Left cardiac atrium (tissue), 4 donors: ENCODE data around the gene SECTM1. TPM values are rescaled to one million over a fixed set of nuclear protein-coding genes. Genes with fewer than 3 reads are reported as not detected.
"Not testable (repeated sequence)": the region's sequence is repeated elsewhere in the genome, so short reads cannot be mapped to it uniquely, and the experiment has no call there.

ENCODE experiments used
- ATAC-seq, 2 donors: fragments of 200-7000 bp; cut with Tn5 transposase; one replicate each; pipeline ENCODE4 v1.9.1; 2020; ENCODE audit warnings: mild to moderate bottlenecking in 2 of 2, moderate library complexity in 2 of 2
- DNase-seq: peaks from one replicate; pipeline ENCODE4 v3.0.0-alpha.2; 2020
- intact Hi-C, 2 donors: fragments of 100-400 bp; cut with DNase I; formaldehyde crosslinking; loops; one replicate each; pipeline versions ENCODE4 v1.14.1 to v1.15.1; 2022 to 2023
- total RNA-seq, 2 donors: library from RNA; stranded (reverse); fragmentation: NEBNext Ultra II Directional; extraction: Animal tissue kit (Norgen Biotek cat#: 25700); gene quantifications; one replicate each; pipeline ENCODE4 v1.2.1, GENCODE V29; 2021
- donor health status: DM: no; HTN: yes; CAD: no.
- donor health status: DM: no; HTN: yes; CAD: no; lungs with severe emphysema.
- donor health status: DM: yes; HTN: yes; CAD: no.
- donor health status: Dilated cardiomyopathy.

SECTM1 gene
- total RNA-seq, 2 donors from 2014 or later: 6.6 to 12.6 TPM

GRCh38 chr17:82351713-82352488 lies 18.3 kb upstream of the SECTM1 start:
- ATAC-seq (peak; percentile 80 to 81), DNase-seq (peak; percentile 85)
- intact Hi-C loops: loop anchor here (2.0 to 10.0 kb wide), 4 partner anchors 63 to 423 kb away; no protein-coding TSS in a partner anchor

GRCh38 chr17:82351254-82351712 lies 17.7 kb upstream of the SECTM1 start:
- intact Hi-C loops: loop anchor here (5.0 to 10.0 kb wide), 3 partner anchors 204 to 424 kb away; no protein-coding TSS in a partner anchor
- ATAC-seq (peak; percentile 9 to 28), DNase-seq (peak; percentile 20)

- intact Hi-C loops: loop anchor here (5.0 to 10.0 kb wide), 3 partner anchors 204 to 424 kb away; no protein-coding TSS in a partner anchor
- peak; percentile 24 for DNase-seq
- no peak for ATAC-seq
These were observed 16.8 kb upstream of the SECTM1 start for GRCh38 chr17:82350182-82351030.

GRCh38 chr17:82349287-82349701 lies 15.7 kb upstream of the SECTM1 start:
- ATAC-seq: peak in 1 of 2 donors; percentile 9
- no peak for DNase-seq
- intact Hi-C loops: no loop called here

GRCh38 chr17:82348866-82349265 lies 15.3 kb upstream of the SECTM1 start:
- intact Hi-C loops: no loop called here

GRCh38 chr17:82348434-82348833 lies 14.9 kb upstream of the SECTM1 start:
- intact Hi-C loops: no loop called here
- ATAC-seq: no peak
- no peak for DNase-seq

More at GRCh38 chr17:82348866-82349265, 15.3 kb upstream of the SECTM1 start:
- DNase-seq (no peak), ATAC-seq (no peak)

- intact Hi-C loops, DNase-seq, ATAC-seq: not testable (repeated sequence)
These were observed 14.4 kb upstream of the SECTM1 start for GRCh38 chr17:82347994-82348393.

- DNase-seq (no peak), ATAC-seq (no peak)
- intact Hi-C loops: no loop called here
These were observed 13.1 kb upstream of the SECTM1 start for GRCh38 chr17:82346342-82347300.

GRCh38 chr17:82345151-82345976 lies 11.8 kb upstream of the SECTM1 start:
- intact Hi-C loops: no loop called here
- no peak for DNase-seq

GRCh38 chr17:82344175-82344907 lies 10.8 kb upstream of the SECTM1 start:
- intact Hi-C loops: no loop called here
- no peak for ATAC-seq
- no peak for DNase-seq

More at GRCh38 chr17:82345151-82345976, 11.8 kb upstream of the SECTM1 start:
- no peak for ATAC-seq

- ATAC-seq: no peak
- no peak for DNase-seq
These were observed 10.0 kb upstream of the SECTM1 start for GRCh38 chr17:82343560-82343959.

GRCh38 chr17:82342361-82343079 lies 9.0 kb upstream of the SECTM1 start:
- ATAC-seq: no peak
- DNase-seq: peak; percentile 14
- intact Hi-C loops: no loop called here

More at GRCh38 chr17:82343560-82343959, 10.0 kb upstream of the SECTM1 start:
- intact Hi-C loops: no loop called here

- DNase-seq: peak; percentile 19
- intact Hi-C loops: no loop called here
- no peak for ATAC-seq
These were observed 6.3 kb upstream of the SECTM1 start for GRCh38 chr17:82339634-82340580.

GRCh38 chr17:82338858-82339633 lies 5.5 kb upstream of the SECTM1 start:
- ATAC-seq: peak; percentile 79 to 85
- intact Hi-C loops: no loop called here
- DNase-seq: peak; percentile 40
